Spinal cord (tissue), 10 donors: Measurements from ENCODE around the gene SLC39A6. TPM values are rescaled to one million over a fixed set of nuclear protein-coding genes. Genes with fewer than 3 reads are reported as not detected.

Experiments used
- DNase-seq, 6 donors: peaks; one replicate each; pipeline versions ENCODE4 v3.0.0 to v3.0.0-alpha.2; 2013 to 2015; ENCODE audit warnings: low spot score in 6 of 6, low read depth in 4 of 6
- H3K27ac ChIP-seq: one replicate; pipeline ENCODE4 v1.5.1; 2013; ENCODE audit warnings: low read depth, low read length, control low read depth
- H3K27me3 ChIP-seq: one replicate; pipeline ENCODE4 v1.6.1; 2013; ENCODE audit warnings: low read length; ENCODE audit not compliant: control insufficient read depth, insufficient read depth
- H3K36me3 ChIP-seq: one replicate; pipeline ENCODE4 v1.6.1; 2013; ENCODE audit warnings: low read length; ENCODE audit not compliant: control insufficient read depth, insufficient read depth
- H3K4me1 ChIP-seq: one replicate; pipeline ENCODE4 v1.6.1; 2013; ENCODE audit warnings: low read length; ENCODE audit not compliant: control insufficient read depth, insufficient read depth
- H3K4me3 ChIP-seq: one replicate; pipeline ENCODE4 v1.5.1; 2013; ENCODE audit warnings: low read depth, low read length, control low read depth
- H3K9me3 ChIP-seq: one replicate; pipeline ENCODE4 v1.6.1; 2013; ENCODE audit warnings: low read length; ENCODE audit not compliant: control insufficient read depth, insufficient read depth
- WGBS: methylation state at CpG from one replicate; pipeline ENCODE4 v1.1.5; 2013; ENCODE audit warnings: missing lambda C conversion rate; ENCODE audit not compliant: insufficient coverage; 5-methylcytosine and 5-hydroxymethylcytosine counted together
- polyA plus RNA-seq, 2 donors: library from polyadenylated mRNA; unstranded; fragments of 120-200 nt; gene quantifications; one replicate each; pipeline ENCODE4 v1.2.1, GENCODE V29; 2013; ENCODE audit not compliant: insufficient read length in 2 of 2
- total RNA-seq, 2 donors: library from RNA; depleted of rRNA in 1 of 2; stranded (reverse); fragments of 120-200 nt in 1 of 2; fragments of >200 nt in 1 of 2; gene quantifications; one replicate each; pipeline versions ENCODE4 v1.2.3 to v1.2.4, GENCODE V29; 2013 to 2014
- donor health status: healthy.

SLC39A6 gene
- total and polyA plus RNA-seq, 4 donors: 92.1 to 121 (median 104) TPM

GRCh38 chr18:36143391-36143790 is 14.3 kb upstream of the SLC39A6 start:
- H3K36me3 ChIP-seq: peaks cover 32% of the 10 kb centered on the region

GRCh38 chr18:36142751-36143150 is 13.6 kb upstream of the SLC39A6 start:
- H3K27me3 ChIP-seq: no peaks in the 10 kb centered on the region
- H3K27ac ChIP-seq: no peak overlapping the region
- H3K4me1 ChIP-seq: no peaks in the 10 kb centered on the region
- DNase-seq: no peak
- WGBS: 90% methylated on average over 1 of the region's 3 CpGs
- H3K36me3 ChIP-seq: peaks cover 26% of the 10 kb centered on the region
- H3K9me3 ChIP-seq: no peaks in the 10 kb centered on the region
- H3K4me3 ChIP-seq: no peak overlapping the region

More at GRCh38 chr18:36143391-36143790, 14.3 kb upstream of the SLC39A6 start:
- 83% methylated on average over 1 of the region's 2 CpGs for WGBS
- H3K4me1 ChIP-seq: no peaks in the 10 kb centered on the region
- H3K27ac ChIP-seq: no peak overlapping the region
- H3K9me3 ChIP-seq: no peaks in the 10 kb centered on the region
- DNase-seq: no peak
- H3K27me3 ChIP-seq: no peaks in the 10 kb centered on the region
- no peak overlapping the region for H3K4me3 ChIP-seq

- 80% methylated on average over 1 of the region's 4 CpGs for WGBS
- no peaks in the 10 kb centered on the region for H3K27me3 ChIP-seq
- DNase-seq: no peak
- no peak overlapping the region for H3K4me3 ChIP-seq
- H3K36me3 ChIP-seq: peaks cover 18% of the 10 kb centered on the region
- no peaks in the 10 kb centered on the region for H3K9me3 ChIP-seq
- H3K4me1 ChIP-seq: no peaks in the 10 kb centered on the region
- no peak overlapping the region for H3K27ac ChIP-seq
Observed at GRCh38 chr18:36141576-36141975, 12.4 kb upstream of the SLC39A6 start.

- no peaks in the 10 kb centered on the region for H3K9me3 ChIP-seq
- H3K27me3 ChIP-seq: no peaks in the 10 kb centered on the region
- WGBS: 83% methylated on average over 3 of the region's 5 CpGs
- H3K36me3 ChIP-seq: peaks cover 21% of the 10 kb centered on the region
- no peak overlapping the region for H3K4me3 ChIP-seq
- H3K27ac ChIP-seq: no peak overlapping the region
- no peak for DNase-seq
- H3K4me1 ChIP-seq: no peaks in the 10 kb centered on the region
Observed at GRCh38 chr18:36139245-36139644, 10.1 kb upstream of the SLC39A6 start.

- H3K4me3 ChIP-seq: no peak overlapping the region
- no peak overlapping the region for H3K27ac ChIP-seq
- H3K9me3 ChIP-seq: no peaks in the 10 kb centered on the region
- DNase-seq: no peak
- no peaks in the 10 kb centered on the region for H3K27me3 ChIP-seq
- no CpG with 5 or more reads among the region's 1 CpG for WGBS
- peaks cover 8% of the 10 kb centered on the region for H3K4me1 ChIP-seq
- peaks cover 15% of the 10 kb centered on the region for H3K36me3 ChIP-seq
Observed at GRCh38 chr18:36135264-36135663, 6.1 kb upstream of the SLC39A6 start.

GRCh38 chr18:36132756-36133155 is 3.6 kb upstream of the SLC39A6 start:
- H3K27me3 ChIP-seq: no peaks in the 10 kb centered on the region
- no peak overlapping the region for H3K4me3 ChIP-seq
- no peaks in the 10 kb centered on the region for H3K9me3 ChIP-seq
- H3K36me3 ChIP-seq: peaks cover 6% of the 10 kb centered on the region
- H3K4me1 ChIP-seq: peaks cover 8% of the 10 kb centered on the region
- WGBS: 82% methylated on average over 2 of the region's 3 CpGs
- no peak for DNase-seq
- H3K27ac ChIP-seq: no peak overlapping the region

- no peaks in the 10 kb centered on the region for H3K9me3 ChIP-seq
- H3K4me1 ChIP-seq: peaks cover 8% of the 10 kb centered on the region
- no peak overlapping the region for H3K4me3 ChIP-seq
- no peak for DNase-seq
- no peak overlapping the region for H3K27ac ChIP-seq
- H3K36me3 ChIP-seq: peaks cover 6% of the 10 kb centered on the region
- WGBS: 100% methylated on average over 3 of the region's 9 CpGs
- H3K27me3 ChIP-seq: no peaks in the 10 kb centered on the region
Observed at GRCh38 chr18:36131692-36132483, 2.7 kb upstream of the SLC39A6 start.

GRCh38 chr18:36130883-36131653 is 1.9 kb upstream of the SLC39A6 start:
- no peak for DNase-seq
- WGBS: 80% methylated on average over 8 of the region's 26 CpGs
- Histone ChIP-seq H3K27me3 (no peaks in the 10 kb centered on the region), H3K9me3 (no peaks in the 10 kb centered on the region), H3K4me3 (peak overlapping the region; percentile 96), H3K36me3 (peaks cover 3% of the 10 kb centered on the region), H3K27ac (no peak overlapping the region), H3K4me1 (peaks cover 8% of the 10 kb centered on the region)

- Histone ChIP-seq H3K4me3 (peak overlapping the region; percentile 96), H3K4me1 (peaks cover 8% of the 10 kb centered on the region), H3K36me3 (peaks cover 3% of the 10 kb centered on the region), H3K27ac (peak overlapping the region; percentile 100), H3K27me3 (no peaks in the 10 kb centered on the region), H3K9me3 (no peaks in the 10 kb centered on the region)
- 3% methylated on average over 23 of the region's 30 CpGs for WGBS
- DNase-seq: no peak
Observed at GRCh38 chr18:36130039-36130831, 1.1 kb upstream of the SLC39A6 start.
